NB4 (cell line): Measurements from ENCODE around the gene KRT80.

ENCODE experiments used
- MAX ChIP-seq: IDR thresholded peaks from 2 replicates; pipeline ENCODE4 v1.6.1; 2011; ENCODE audit warnings: low read depth, low read length
- POLR2A ChIP-seq: IDR thresholded peaks from 2 replicates; pipeline ENCODE4 v1.6.1; 2011; ENCODE audit warnings: mild to moderate bottlenecking; ENCODE audit not compliant: insufficient read length; ENCODE audit errors: extremely low read depth
- TF ChIP-seq, protein P1 (sequence below): IDR thresholded peaks from one replicate; pipeline ENCODE4 v1.5.1; 2012; ENCODE audit warnings: low read depth, low read length

GRCh38 chr12:52155048-52155868 lies 36.6 kb downstream of the KRT80 start:
- TF ChIP-seq POLR2A (no peak), MAX (no peak)
- TF ChIP-seq, protein P1, sequence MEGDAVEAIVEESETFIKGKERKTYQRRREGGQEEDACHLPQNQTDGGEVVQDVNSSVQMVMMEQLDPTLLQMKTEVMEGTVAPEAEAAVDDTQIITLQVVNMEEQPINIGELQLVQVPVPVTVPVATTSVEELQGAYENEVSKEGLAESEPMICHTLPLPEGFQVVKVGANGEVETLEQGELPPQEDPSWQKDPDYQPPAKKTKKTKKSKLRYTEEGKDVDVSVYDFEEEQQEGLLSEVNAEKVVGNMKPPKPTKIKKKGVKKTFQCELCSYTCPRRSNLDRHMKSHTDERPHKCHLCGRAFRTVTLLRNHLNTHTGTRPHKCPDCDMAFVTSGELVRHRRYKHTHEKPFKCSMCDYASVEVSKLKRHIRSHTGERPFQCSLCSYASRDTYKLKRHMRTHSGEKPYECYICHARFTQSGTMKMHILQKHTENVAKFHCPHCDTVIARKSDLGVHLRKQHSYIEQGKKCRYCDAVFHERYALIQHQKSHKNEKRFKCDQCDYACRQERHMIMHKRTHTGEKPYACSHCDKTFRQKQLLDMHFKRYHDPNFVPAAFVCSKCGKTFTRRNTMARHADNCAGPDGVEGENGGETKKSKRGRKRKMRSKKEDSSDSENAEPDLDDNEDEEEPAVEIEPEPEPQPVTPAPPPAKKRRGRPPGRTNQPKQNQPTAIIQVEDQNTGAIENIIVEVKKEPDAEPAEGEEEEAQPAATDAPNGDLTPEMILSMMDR = no peak
